Endothelial cell of umbilical vein (primary cell): Measurements from ENCODE around the gene DENND2A. TPM values are rescaled to one million over a fixed set of nuclear protein-coding genes. Genes with fewer than 3 reads are reported as not detected.

Experiments
- BruUV-seq: library from RNA; stranded (reverse); fragments of 400-500 nt; replicated peaks from 2 replicates; lab custom pipeline; 2021; lab: Mats Ljungman, UMichigan
- CTCF ChIA-PET: fragments of 300-600, 350-600 bp; sonication (Branson Sonifier 250); formaldehyde crosslinking; loops from one replicate; lab custom pipeline; 2021; ENCODE audit warnings: antibody characterized with exemption, inconsistent platforms; lab: Charles Lee
- POLR2A ChIA-PET: fragments of 300-600, 350-600 bp; sonication (Branson Sonifier 250); formaldehyde crosslinking; loops from one replicate; lab custom pipeline; 2021; ENCODE audit warnings: antibody characterized with exemption, inconsistent platforms; lab: Charles Lee
- DNase-seq: peaks from one replicate; pipeline ENCODE4 v3.0.0-alpha.2; 2011; ENCODE audit warnings: low read depth, low spot score
- FAIRE-seq: peaks from 2 replicates; lab custom pipeline; 2011; peaks lifted over from hg19 to GRCh38; lab: Jason Lieb, UNC
- H2AFZ ChIP-seq: 2 replicates; pipeline ENCODE4 v1.6.0; 2012; ENCODE audit warnings: low read depth, low read length, control low read depth, inconsistent platforms
- H3K27ac ChIP-seq: 2 replicates; pipeline ENCODE4 v1.5.1; 2011; ENCODE audit warnings: low read depth, mild to moderate bottlenecking, control low read depth, low read length, moderate library complexity; ENCODE audit not compliant: insufficient read depth
- H3K27me3 ChIP-seq, 2 experiments: 2 replicates each; pipeline versions ENCODE4 v1.6.0 to v1.6.1; 2011; ENCODE audit warnings: low read length in 2 of 2, mixed read lengths in 1 of 2; ENCODE audit not compliant: control insufficient read depth in 2 of 2, insufficient read depth in 2 of 2
- H3K36me3 ChIP-seq, 2 experiments: 2 replicates in 1 of 2; 3 replicates in 1 of 2; pipeline ENCODE4 v1.5.1; 2011; ENCODE audit warnings: low read length in 2 of 2, mild to moderate bottlenecking in 1 of 2, moderate library complexity in 1 of 2; ENCODE audit not compliant: control insufficient read depth in 2 of 2, insufficient read depth in 2 of 2; ENCODE audit errors: extremely low read depth in 1 of 2
- H3K4me1 ChIP-seq: 3 replicates; pipeline ENCODE4 v1.5.1; 2011; ENCODE audit warnings: mild to moderate bottlenecking, low read length; ENCODE audit not compliant: control insufficient read depth, insufficient read depth; ENCODE audit errors: extremely low read depth
- H3K4me2 ChIP-seq: 2 replicates; pipeline ENCODE4 v1.6.1; 2011; ENCODE audit warnings: low read length, control low read depth, mixed read lengths; ENCODE audit not compliant: insufficient read depth
- H3K4me3 ChIP-seq, 3 experiments: fragments of 200-600 bp in 1 of 3; sonication (generic), shearing (Covaris generic) in 1 of 3; replicated peaks in 1 of 3; 2 replicates each; pipeline ENCODE4 v1.5.1; 2011 to 2016; ENCODE audit warnings: control low read depth in 3 of 3, low read length in 3 of 3, mild to moderate bottlenecking in 2 of 3, inconsistent platforms in 1 of 3, low read depth in 1 of 3, moderate library complexity in 1 of 3; ENCODE audit not compliant: insufficient read depth in 1 of 3
- H3K79me2 ChIP-seq: 2 replicates; pipeline ENCODE4 v1.6.0; 2012; ENCODE audit warnings: low read length, inconsistent platforms; ENCODE audit not compliant: control insufficient read depth, insufficient read depth
- H3K9ac ChIP-seq: replicated peaks from 2 replicates; pipeline ENCODE3; 2011; ENCODE audit warnings: low read length, control low read depth; ENCODE audit not compliant: insufficient read depth; ENCODE audit errors: extremely low read depth
- H3K9me1 ChIP-seq: replicated peaks from 3 replicates; pipeline ENCODE4 v1.6.0; 2011; ENCODE audit warnings: mild to moderate bottlenecking, low read length; ENCODE audit not compliant: control insufficient read depth, insufficient read depth; ENCODE audit errors: extremely low read depth
- H3K9me3 ChIP-seq: replicated peaks from 2 replicates; pipeline ENCODE4 v1.5.1; 2012; ENCODE audit warnings: low read length, inconsistent platforms; ENCODE audit not compliant: control insufficient read depth, insufficient read depth
- H4K20me1 ChIP-seq: replicated peaks from 2 replicates; pipeline ENCODE3; 2011; ENCODE audit warnings: mild to moderate bottlenecking, low read length; ENCODE audit not compliant: control insufficient read depth, insufficient read depth; ENCODE audit errors: extremely low read depth
- EZH2 ChIP-seq: IDR thresholded peaks from 2 replicates; pipeline ENCODE4 v1.6.1; 2012; ENCODE audit warnings: borderline replicate concordance, low read depth, mild to moderate bottlenecking, moderate library complexity, low read length, inconsistent platforms; ENCODE audit not compliant: severe bottlenecking
- FOS ChIP-seq: IDR thresholded peaks from 2 replicates; pipeline ENCODE4 v1.6.1; 2011; ENCODE audit warnings: mild to moderate bottlenecking, low read length, moderate library complexity, borderline replicate concordance; ENCODE audit not compliant: insufficient read depth
- GATA2 ChIP-seq: IDR thresholded peaks from 2 replicates; pipeline ENCODE4 v1.7.0; 2011; ENCODE audit warnings: low read depth, mild to moderate bottlenecking, moderate library complexity, mixed read lengths, low read length; ENCODE audit not compliant: insufficient read length, insufficient read depth
- JUN ChIP-seq: IDR thresholded peaks from 2 replicates; pipeline ENCODE4 v1.6.1; 2011; ENCODE audit warnings: borderline replicate concordance, low read depth; ENCODE audit not compliant: insufficient read length, insufficient read depth
- MYC ChIP-seq: IDR thresholded peaks from one replicate; pipeline ENCODE4 v1.6.1; 2011; ENCODE audit warnings: mild to moderate bottlenecking, low read depth, low read length
- POLR2A ChIP-seq: IDR thresholded peaks from 2 replicates; pipeline ENCODE4 v1.6.1; 2012; ENCODE audit warnings: low read depth, mild to moderate bottlenecking, control low read depth, low read length
- POLR2AphosphoS5 ChIP-seq: IDR thresholded peaks from 2 replicates; pipeline ENCODE4 v1.6.1; 2012; ENCODE audit warnings: low read depth, mild to moderate bottlenecking, control low read depth, low read length, moderate library complexity; ENCODE audit not compliant: insufficient read depth
- dilution Hi-C: fragments of 300-500 bp; cut with MboI; formaldehyde crosslinking; loops from one replicate; pipeline ENCODE4 v1.15.0; 2019; ENCODE audit warnings: low sequenced_read_pairs; ENCODE audit not compliant: extremely low pct_ligation_motif_present
- intact Hi-C: fragments of 100-400 bp; cut with micrococcal nuclease; formaldehyde crosslinking; loops from one replicate; pipeline ENCODE4 v1.10.0; 2022
- polyA plus RNA-seq, 4 experiments: library from polyadenylated mRNA; depleted of rRNA in 3 of 4; stranded (reverse) in 3 of 4; unstranded in 1 of 4; fragments of >200 nt; gene quantifications; 2 replicates each; pipeline versions ENCODE4 v1.2.1 to v1.2.3, GENCODE V29; 2011 to 2012; ENCODE audit warnings: missing spikeins in 1 of 4
- total RNA-seq: library from RNA; stranded (reverse); gene quantifications from 2 replicates; pipeline ENCODE4 v1.2.3, GENCODE V29; 2021
- TF ChIP-seq, protein P1 (sequence below): IDR thresholded peaks from 2 replicates; pipeline ENCODE4 v1.6.1; 2011; ENCODE audit not compliant: insufficient read depth, insufficient read length
- TF ChIP-seq, protein P2 (sequence below), 2 donors: IDR thresholded peaks; 1 replicate in 1 of 2; 2 replicates in 1 of 2; pipeline ENCODE4 v1.5.1; 2011; ENCODE audit warnings: low read length in 2 of 2, mild to moderate bottlenecking in 2 of 2, moderate library complexity in 2 of 2, control low read depth in 1 of 2, inconsistent platforms in 1 of 2, low read depth in 1 of 2; ENCODE audit not compliant: insufficient read depth in 1 of 2; ENCODE audit errors: extremely low read depth in 1 of 2

Gene DENND2A
- total and polyA plus RNA-seq, 2 donors (not counting 3 experiments of a cell fraction or from before 2014, with no cell fraction given), result 0.33 TPM; not detected in 1

DNA sequence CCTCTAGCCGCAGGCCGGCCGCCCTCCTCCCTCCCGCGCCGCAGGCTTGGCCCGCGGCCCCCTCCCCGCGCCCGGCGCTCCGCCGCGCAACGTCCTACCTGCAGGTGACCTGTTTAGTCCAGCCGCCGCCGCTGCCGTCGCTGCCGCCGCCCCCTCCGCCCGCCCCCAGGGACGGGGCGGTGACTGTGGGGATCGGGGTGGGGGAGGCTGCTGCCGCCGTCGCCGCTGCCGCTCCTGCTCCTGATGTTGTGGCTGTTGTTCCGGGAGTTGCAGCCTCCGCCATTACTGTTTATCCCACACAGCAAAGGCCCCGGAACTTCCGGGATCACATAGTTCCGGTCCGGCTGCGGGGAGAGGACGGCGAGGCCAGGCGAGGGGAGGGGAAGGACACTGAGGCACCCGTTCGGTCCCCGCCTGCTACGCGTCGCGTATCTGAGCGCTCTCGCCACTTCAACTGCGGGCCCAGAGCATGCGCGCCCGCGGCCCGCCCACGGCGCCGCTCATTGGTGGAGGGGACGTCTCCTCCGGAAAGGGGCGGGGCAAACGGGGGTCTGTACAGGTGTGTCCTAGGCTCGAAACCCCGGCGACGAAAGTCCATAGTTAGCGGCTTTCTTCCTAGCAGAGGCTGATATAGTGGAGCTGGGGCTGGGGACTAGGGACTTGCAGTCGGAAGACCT lies 161.4 kb downstream of the DENND2A start, which contains the start of gene MKRN1:
TSS of gene MKRN1 (minus strand) at position 444 of the 677 bp plus-strand sequence. CDS start at position 283, 161 bp downstream.
- CTCF ChIA-PET, result interaction anchor here (0.6 to 2.9 kb wide), 5 partner anchors 9 to 177 kb away, joined by 3 to 16 read pairs (median 4); no protein-coding TSS in a partner anchor
- dilution Hi-C loops (no loop called here), intact Hi-C loops (loop anchor here (1.0 to 5.0 kb wide), 6 partner anchors 16 to 1168 kb away; partner anchors contain the start of gene BRAF)
- no peaks in the 10 kb centered on the region for H4K20me1 ChIP-seq
- peak within 1 kb of the TSS; percentile 54 for H3K9ac ChIP-seq
- no peaks in the 10 kb centered on the region for H3K36me3 ChIP-seq
- H3K4me2 ChIP-seq, result peak within 1 kb of the TSS; percentile 98
- POLR2A ChIA-PET, result no interaction called here
- peak; percentile 85 for DNase-seq
- peak; percentile 64 for TF ChIP-seq POLR2A
- no peak for TF ChIP-seq FOS
- TF ChIP-seq POLR2AphosphoS5, result peak; percentile 62
- H3K4me1 ChIP-seq, result peaks cover 13% of the 10 kb centered on the region
- peak within 1 kb of the TSS; percentile 39 for H3K27ac ChIP-seq
- BruUV-seq, result no TSS peak
- H3K4me3 ChIP-seq, result peak within 1 kb of the TSS; percentile 84 to 93 (median 89)
- H2AFZ ChIP-seq, result peak within 1 kb of the TSS; percentile 92
- no peaks in the 10 kb centered on the region for H3K9me1 ChIP-seq
- peaks cover 31% of the 10 kb centered on the region for H3K79me2 ChIP-seq
- H3K9me3 ChIP-seq, result no peaks in the 10 kb centered on the region
- peaks cover 0 to 5% of the 10 kb centered on the region in 2 experiments for H3K27me3 ChIP-seq
- FAIRE-seq, result peak; percentile 55

DNA sequence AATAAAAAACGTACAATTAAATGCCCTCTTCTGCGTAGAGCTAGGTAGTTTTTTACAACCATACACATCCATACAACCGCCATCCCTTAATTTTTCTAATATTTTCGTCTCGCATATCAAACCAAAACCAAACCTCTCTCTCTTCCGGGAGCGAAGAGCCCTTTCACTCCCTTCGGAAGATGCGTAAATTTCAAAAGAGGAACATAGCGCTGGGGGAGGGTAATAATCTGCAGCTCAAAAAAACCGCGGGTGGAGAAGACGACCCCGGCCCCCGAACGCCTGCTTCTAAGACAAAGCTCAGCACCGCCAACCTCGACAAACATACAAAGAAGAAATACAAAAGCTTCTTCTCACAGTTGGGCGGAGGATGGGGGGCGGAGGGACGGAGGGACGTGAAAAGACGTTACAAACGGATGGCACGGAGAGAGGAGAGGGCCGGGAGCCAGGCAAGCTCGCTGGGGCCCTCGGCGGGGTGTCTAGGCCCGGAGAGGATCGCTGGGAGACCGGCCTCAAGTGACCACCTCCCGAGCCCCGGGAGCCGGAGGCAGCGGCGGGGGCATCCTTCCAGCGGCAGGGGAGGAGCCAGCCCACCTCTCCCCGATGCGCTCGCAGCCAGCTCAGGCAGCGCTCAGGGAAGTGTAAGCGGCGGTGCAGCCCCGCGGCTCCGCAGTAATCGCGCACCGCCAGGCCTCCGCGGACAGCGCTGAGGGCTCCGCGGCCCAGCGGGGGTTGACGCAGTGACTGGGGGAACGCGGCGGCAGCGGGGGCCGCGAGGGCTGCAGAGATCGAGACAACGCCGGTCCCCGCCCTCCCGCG lies 162.2 kb downstream of the DENND2A start:
- POLR2A ChIA-PET, result interaction anchor here (1.1 kb wide), 1 partner anchor 303 kb away, joined by 3 read pairs; no protein-coding TSS in a partner anchor
- H3K27me3 ChIP-seq, result peaks cover 0 to 4% of the 10 kb centered on the region in 2 experiments
- peak overlapping the region; percentile 92 for H2AFZ ChIP-seq
- peak overlapping the region; percentile 39 for H3K27ac ChIP-seq
- peak overlapping the region; percentile 84 to 93 (median 89) for H3K4me3 ChIP-seq
- dilution Hi-C loops, result no loop called here
- peaks cover 37% of the 10 kb centered on the region for H3K79me2 ChIP-seq
- peak; percentile 61 for DNase-seq
- FAIRE-seq, result no peak
- no peaks in the 10 kb centered on the region for H3K36me3 ChIP-seq
- intact Hi-C loops, result loop anchor here (1.0 to 5.0 kb wide), 7 partner anchors 15 to 1169 kb away; partner anchors contain the start of gene BRAF
- no peaks in the 10 kb centered on the region for H4K20me1 ChIP-seq
- H3K4me2 ChIP-seq, result peak overlapping the region; percentile 98
- H3K9ac ChIP-seq, result peak overlapping the region; percentile 54
- peaks cover 13% of the 10 kb centered on the region for H3K4me1 ChIP-seq
- no peaks in the 10 kb centered on the region for H3K9me3 ChIP-seq
- TF ChIP-seq GATA2 (no peak), JUN (no peak), POLR2A (no peak), MYC (no peak), POLR2AphosphoS5 (no peak), FOS (no peak), EZH2 (no peak)
- TF ChIP-seq, protein P1, sequence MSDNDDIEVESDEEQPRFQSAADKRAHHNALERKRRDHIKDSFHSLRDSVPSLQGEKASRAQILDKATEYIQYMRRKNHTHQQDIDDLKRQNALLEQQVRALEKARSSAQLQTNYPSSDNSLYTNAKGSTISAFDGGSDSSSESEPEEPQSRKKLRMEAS, result no peak
- TF ChIP-seq, protein P2, sequence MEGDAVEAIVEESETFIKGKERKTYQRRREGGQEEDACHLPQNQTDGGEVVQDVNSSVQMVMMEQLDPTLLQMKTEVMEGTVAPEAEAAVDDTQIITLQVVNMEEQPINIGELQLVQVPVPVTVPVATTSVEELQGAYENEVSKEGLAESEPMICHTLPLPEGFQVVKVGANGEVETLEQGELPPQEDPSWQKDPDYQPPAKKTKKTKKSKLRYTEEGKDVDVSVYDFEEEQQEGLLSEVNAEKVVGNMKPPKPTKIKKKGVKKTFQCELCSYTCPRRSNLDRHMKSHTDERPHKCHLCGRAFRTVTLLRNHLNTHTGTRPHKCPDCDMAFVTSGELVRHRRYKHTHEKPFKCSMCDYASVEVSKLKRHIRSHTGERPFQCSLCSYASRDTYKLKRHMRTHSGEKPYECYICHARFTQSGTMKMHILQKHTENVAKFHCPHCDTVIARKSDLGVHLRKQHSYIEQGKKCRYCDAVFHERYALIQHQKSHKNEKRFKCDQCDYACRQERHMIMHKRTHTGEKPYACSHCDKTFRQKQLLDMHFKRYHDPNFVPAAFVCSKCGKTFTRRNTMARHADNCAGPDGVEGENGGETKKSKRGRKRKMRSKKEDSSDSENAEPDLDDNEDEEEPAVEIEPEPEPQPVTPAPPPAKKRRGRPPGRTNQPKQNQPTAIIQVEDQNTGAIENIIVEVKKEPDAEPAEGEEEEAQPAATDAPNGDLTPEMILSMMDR (IDR thresholded peaks at IDR 0.05; ENCODE audit: extremely low read depth in 1 of 2, insufficient read depth in 1 of 2, low read depth in 1 of 2, low read length in 2 of 2), result no peak
- CTCF ChIA-PET, result interaction anchor here (1.0 to 2.9 kb wide), 6 partner anchors 9 to 303 kb away, joined by 3 to 16 read pairs (median 4); no protein-coding TSS in a partner anchor
- TSS peak; percentile 33 for BruUV-seq
- no peaks in the 10 kb centered on the region for H3K9me1 ChIP-seq
